ENCODE results near the gene TMEM63B.

The TMEM63B gene

GRCh38 chr6:44145839-44146238 is 18.5 kb downstream of the TMEM63B start:
- DNase-seq = no peak

GRCh38 chr6:44146685-44147084 is 19.3 kb downstream of the TMEM63B start:
- DNase-seq = no peak

- no peak for DNase-seq
Observed at GRCh38 chr6:44147256-44147655, 19.9 kb downstream of the TMEM63B start.

- no peak for DNase-seq
Observed at GRCh38 chr6:44148306-44148705, 21.0 kb downstream of the TMEM63B start.

GRCh38 chr6:44149369-44150012 is 22.1 kb downstream of the TMEM63B start:
- no peak for DNase-seq

- no peak for DNase-seq
Observed at GRCh38 chr6:44150317-44150917, 23.1 kb downstream of the TMEM63B start.

- peak; percentile 57 for DNase-seq
Observed at GRCh38 chr6:44151348-44152108, 24.2 kb downstream of the TMEM63B start.

GRCh38 chr6:44152109-44152461 is 24.7 kb downstream of the TMEM63B start:
- DNase-seq = no peak

- no peak for DNase-seq
Observed at GRCh38 chr6:44152533-44152932, 25.2 kb downstream of the TMEM63B start.

- no peak for DNase-seq
Observed at GRCh38 chr6:44154067-44154466, 26.7 kb downstream of the TMEM63B start.

- no peak for DNase-seq
Observed at GRCh38 chr6:44156494-44157151, 29.3 kb downstream of the TMEM63B start.

GRCh38 chr6:44157152-44157521 is 29.8 kb downstream of the TMEM63B start:
- DNase-seq = no peak

GRCh38 chr6:44158770-44159228 is 31.4 kb downstream of the TMEM63B start, which contains the start of gene CAPN11:
Gene CAPN11 (plus strand): TSS chr6:44158820. CDS start chr6:44158849, 29 bp downstream.
- DNase-seq = no peak

GRCh38 chr6:44161997-44162338 is 34.6 kb downstream of the TMEM63B start:
- no peak for DNase-seq

GRCh38 chr6:44162876-44163625 is 35.7 kb downstream of the TMEM63B start:
- no peak for DNase-seq

GRCh38 chr6:44166116-44166515 is 38.8 kb downstream of the TMEM63B start:
- DNase-seq = no peak

- peak; percentile 45 for DNase-seq
Observed at GRCh38 chr6:44166591-44167184, 39.3 kb downstream of the TMEM63B start.

- DNase-seq = no peak
Observed at GRCh38 chr6:44167567-44167966, 40.2 kb downstream of the TMEM63B start.

- DNase-seq = no peak
Observed at GRCh38 chr6:44169154-44169553, 41.8 kb downstream of the TMEM63B start.

- DNase-seq = no peak
Observed at GRCh38 chr6:44169886-44170570, 42.7 kb downstream of the TMEM63B start.

GRCh38 chr6:44171899-44172546 is 44.7 kb downstream of the TMEM63B start:
- no peak for DNase-seq

Measured in GDM1 (cell line).